BLaER1 treated with 17β-estradiol and CSF1 and Interleukin-3, amounts not matched to agents 10 nM and 100 nM (cell line): ENCODE data around the gene SLIT3.

Experiments used
- H3K27ac ChIP-seq, 11 experiments: shearing (Covaris generic); formaldehyde crosslinking; 2 replicates each; pipeline ENCODE4 v1.8.1; 2022
- H3K27me3 ChIP-seq, 11 experiments: shearing (Covaris generic); formaldehyde crosslinking; 2 replicates each; pipeline ENCODE4 v1.8.1; 2022
- H3K36me3 ChIP-seq, 11 experiments: shearing (Covaris generic); formaldehyde crosslinking; 2 replicates each; pipeline ENCODE4 v1.8.1; 2022
- H3K4me1 ChIP-seq, 10 experiments: shearing (Covaris generic); formaldehyde crosslinking; 2 replicates each; pipeline ENCODE4 v1.8.1; 2022
- H3K4me2 ChIP-seq, 11 experiments: shearing (Covaris generic); formaldehyde crosslinking; 2 replicates each; pipeline ENCODE4 v1.8.1; 2022
- H3K4me3 ChIP-seq, 10 experiments: shearing (Covaris generic); formaldehyde crosslinking; 2 replicates each; pipeline ENCODE4 v1.8.1; 2022
- H3K9ac ChIP-seq, 11 experiments: shearing (Covaris generic); formaldehyde crosslinking; 2 replicates each; pipeline ENCODE4 v1.8.1; 2022
- H3K9me3 ChIP-seq, 11 experiments: shearing (Covaris generic); formaldehyde crosslinking; replicated peaks in 1 of 11; 2 replicates each; pipeline ENCODE4 v1.8.1; 2022
- H4K20me1 ChIP-seq, 11 experiments: shearing (Covaris generic); formaldehyde crosslinking; 2 replicates each; pipeline ENCODE4 v1.8.1; 2022
- Cebpa-rat ChIP-seq, 11 experiments: shearing (Covaris generic); IDR thresholded peaks; 2 replicates each; pipeline ENCODE4 v1.8.1; 2022

The SLIT3 gene

DNA sequence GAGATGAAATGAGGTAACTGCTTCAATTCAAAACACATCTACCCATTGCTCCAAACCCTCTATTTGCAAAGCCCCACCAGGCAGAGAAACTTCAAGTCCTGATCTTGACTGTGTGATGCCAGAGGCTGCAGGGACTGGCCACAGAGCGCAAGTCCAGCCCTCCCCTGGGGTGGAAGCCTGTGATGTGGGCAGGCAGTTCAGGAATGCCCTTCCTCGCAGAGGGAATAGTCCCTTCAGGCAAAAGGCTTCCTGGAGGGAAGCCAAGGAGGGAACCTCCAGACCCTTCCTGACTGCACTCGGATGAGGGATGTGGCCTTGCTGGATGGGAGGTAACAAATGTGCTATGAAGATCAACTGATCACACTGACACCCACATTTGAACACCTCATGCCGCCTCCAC, 131.2 kb downstream of the SLIT3 start:
- H3K27me3 ChIP-seq, result no peaks in the 10 kb centered on the region

DNA sequence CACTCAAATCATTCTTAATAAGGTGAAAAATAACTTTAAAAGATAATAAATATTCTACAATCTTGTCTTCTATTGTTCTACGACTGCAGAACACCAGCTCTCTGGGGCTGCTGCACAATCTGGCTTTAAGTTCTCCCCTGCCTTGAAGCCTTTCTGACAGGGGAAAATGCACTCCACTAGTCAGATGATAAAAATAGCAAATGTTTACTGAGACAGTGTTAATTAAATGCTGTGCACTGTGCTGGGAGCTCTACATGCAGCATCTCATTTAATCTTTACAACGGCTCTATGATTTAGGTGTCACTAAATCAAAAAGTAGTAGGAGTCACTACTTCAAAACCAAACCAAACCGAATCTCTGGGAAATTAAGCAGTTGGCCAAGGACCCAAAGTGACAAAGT, 132.7 kb downstream of the SLIT3 start:
- H3K27me3 ChIP-seq, result no peaks in the 10 kb centered on the region
- H3K27ac ChIP-seq, result no peak overlapping the region

More for the DNA sequence above, 131.2 kb downstream of the SLIT3 start:
- Histone ChIP-seq H3K4me3 (no peak overlapping the region), H3K9ac (no peak overlapping the region), H3K4me1 (no peaks in the 10 kb centered on the region), H3K27ac (no peak overlapping the region), H4K20me1 (no peaks in the 10 kb centered on the region), H3K4me2 (no peak overlapping the region), H3K36me3 (no peaks in the 10 kb centered on the region), H3K9me3 (peaks cover 0 to 8% (median 0%) of the 10 kb centered on the region in 11 experiments; a peak in 1 of 22 replicates)
- no peak for TF ChIP-seq Cebpa-rat (IDR thresholded peaks at IDR 0.05)

DNA sequence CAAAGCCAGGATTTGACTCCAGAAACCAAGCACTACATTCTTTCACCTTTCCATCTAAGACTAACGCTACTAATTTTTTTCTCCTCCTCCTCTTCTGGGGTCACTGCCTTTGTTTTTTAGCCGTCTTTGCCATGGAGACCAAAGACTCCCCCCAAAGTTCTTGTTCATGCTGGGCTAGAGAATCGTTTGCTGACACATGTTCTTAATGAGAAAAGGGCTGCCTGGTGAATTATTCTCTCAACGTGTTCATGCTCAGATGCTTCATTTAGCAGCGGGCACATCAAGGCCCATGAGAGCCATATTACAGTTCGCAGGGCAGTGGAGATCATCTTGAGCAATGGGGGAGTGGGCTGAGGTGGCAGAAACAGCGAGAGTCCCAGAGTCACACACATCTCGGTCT, 134.9 kb downstream of the SLIT3 start:
- Histone ChIP-seq H3K27me3 (no peaks in the 10 kb centered on the region), H4K20me1 (no peaks in the 10 kb centered on the region), H3K4me1 (no peaks in the 10 kb centered on the region), H3K4me2 (no peak overlapping the region), H3K4me3 (no peak overlapping the region), H3K27ac (no peak overlapping the region), H3K9me3 (no peaks in the 10 kb centered on the region), H3K36me3 (no peaks in the 10 kb centered on the region), H3K9ac (no peak overlapping the region)
- no peak for TF ChIP-seq Cebpa-rat (IDR thresholded peaks at IDR 0.05)

More for the DNA sequence above, 132.7 kb downstream of the SLIT3 start:
- Histone ChIP-seq H3K36me3 (no peaks in the 10 kb centered on the region), H4K20me1 (no peaks in the 10 kb centered on the region), H3K4me2 (no peak overlapping the region), H3K4me3 (no peak overlapping the region), H3K4me1 (no peaks in the 10 kb centered on the region), H3K9ac (no peak overlapping the region), H3K9me3 (peaks cover 0 to 8% (median 0%) of the 10 kb centered on the region in 11 experiments; a peak in 1 of 22 replicates)
- TF ChIP-seq Cebpa-rat (IDR thresholded peaks at IDR 0.05), result no peak

DNA sequence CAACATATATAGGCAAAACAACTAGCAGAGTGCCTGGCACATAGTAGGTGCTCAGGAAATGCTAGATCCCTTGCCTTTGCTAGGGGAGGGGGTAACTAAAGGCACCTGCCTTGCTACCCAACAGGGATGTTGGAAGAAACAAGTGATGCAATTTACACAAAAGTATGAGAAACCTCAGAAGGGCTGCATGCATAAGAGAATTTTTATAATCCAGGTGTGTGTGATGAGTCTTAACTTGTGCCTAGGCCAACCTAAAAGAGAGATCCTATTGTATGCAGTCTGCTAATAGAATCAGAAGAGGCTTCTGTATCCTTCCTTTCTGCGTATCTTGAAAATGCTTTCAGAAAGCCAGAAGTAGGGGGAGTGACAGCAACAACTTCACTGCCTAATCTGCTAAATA, 135.9 kb downstream of the SLIT3 start:
- Histone ChIP-seq H3K27ac (no peak overlapping the region), H3K27me3 (no peaks in the 10 kb centered on the region), H4K20me1 (no peaks in the 10 kb centered on the region), H3K9me3 (peaks cover 0 to 5% (median 2%) of the 10 kb centered on the region in 11 experiments; a peak in 7 of 22 replicates), H3K4me2 (no peak overlapping the region), H3K4me3 (no peak overlapping the region), H3K4me1 (no peaks in the 10 kb centered on the region), H3K9ac (no peak overlapping the region), H3K36me3 (no peaks in the 10 kb centered on the region)
- TF ChIP-seq Cebpa-rat (IDR thresholded peaks at IDR 0.05), result no peak

DNA sequence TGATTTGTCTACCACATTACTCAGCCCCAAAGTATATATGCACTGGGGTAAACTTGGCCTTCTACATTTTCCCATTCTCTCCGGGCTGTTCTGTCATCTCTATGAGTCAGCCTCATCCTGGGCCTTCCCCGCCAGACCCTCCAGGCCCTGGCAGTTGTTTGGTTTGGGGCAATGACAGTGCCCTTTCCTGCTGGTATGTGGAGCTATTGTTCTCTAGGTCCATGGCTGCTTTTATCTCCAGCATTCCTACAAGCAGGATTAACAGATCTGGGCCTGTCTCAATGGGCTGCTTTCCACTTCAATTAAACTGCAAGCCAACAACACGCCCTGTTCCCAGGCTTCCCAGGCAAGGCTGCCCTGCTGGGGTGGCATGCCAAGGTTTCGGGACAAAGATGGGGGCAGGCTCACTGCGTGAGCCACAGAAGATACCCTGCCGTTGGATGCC, 136.4 kb downstream of the SLIT3 start:
- H4K20me1 ChIP-seq, result no peaks in the 10 kb centered on the region
- peaks cover 3 to 11% (median 8%) of the 10 kb centered on the region in 11 experiments; a peak in 21 of 22 replicates for H3K9me3 ChIP-seq
- no peaks in the 10 kb centered on the region for H3K27me3 ChIP-seq
- H3K4me1 ChIP-seq, result no peaks in the 10 kb centered on the region
- no peaks in the 10 kb centered on the region for H3K36me3 ChIP-seq
- H3K9ac ChIP-seq, result no peak overlapping the region
- no peak overlapping the region for H3K4me3 ChIP-seq
- no peak for TF ChIP-seq Cebpa-rat (IDR thresholded peaks at IDR 0.05)
- no peak overlapping the region for H3K4me2 ChIP-seq
- H3K27ac ChIP-seq, result no peak overlapping the region

DNA sequence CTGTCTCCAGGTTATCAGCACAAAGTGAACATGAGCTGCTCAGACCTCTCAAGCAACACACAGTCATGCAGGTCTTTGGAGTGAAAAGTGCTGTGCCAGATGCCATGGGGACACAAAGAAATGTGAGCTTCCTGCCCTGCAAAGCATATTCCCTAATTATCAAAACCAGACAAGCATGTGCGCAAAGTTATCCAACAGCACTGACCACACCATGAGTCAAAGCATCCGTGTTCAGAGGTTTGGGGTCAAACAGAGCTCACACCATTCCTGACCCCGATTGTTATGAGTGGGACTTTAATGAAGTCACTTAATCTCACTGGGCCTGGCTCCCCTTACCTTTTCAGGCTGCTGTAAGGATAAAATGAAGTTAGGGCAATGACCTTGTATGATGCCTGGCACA, 138.5 kb downstream of the SLIT3 start:
- Histone ChIP-seq H4K20me1 (no peaks in the 10 kb centered on the region), H3K4me1 (no peaks in the 10 kb centered on the region), H3K9ac (no peak overlapping the region), H3K4me3 (no peak overlapping the region), H3K36me3 (no peaks in the 10 kb centered on the region), H3K27me3 (no peaks in the 10 kb centered on the region), H3K9me3 (peaks cover 21 to 30% (median 26%) of the 10 kb centered on the region in 11 experiments), H3K27ac (no peak overlapping the region), H3K4me2 (no peak overlapping the region)
- TF ChIP-seq Cebpa-rat (IDR thresholded peaks at IDR 0.05), result no peak

DNA sequence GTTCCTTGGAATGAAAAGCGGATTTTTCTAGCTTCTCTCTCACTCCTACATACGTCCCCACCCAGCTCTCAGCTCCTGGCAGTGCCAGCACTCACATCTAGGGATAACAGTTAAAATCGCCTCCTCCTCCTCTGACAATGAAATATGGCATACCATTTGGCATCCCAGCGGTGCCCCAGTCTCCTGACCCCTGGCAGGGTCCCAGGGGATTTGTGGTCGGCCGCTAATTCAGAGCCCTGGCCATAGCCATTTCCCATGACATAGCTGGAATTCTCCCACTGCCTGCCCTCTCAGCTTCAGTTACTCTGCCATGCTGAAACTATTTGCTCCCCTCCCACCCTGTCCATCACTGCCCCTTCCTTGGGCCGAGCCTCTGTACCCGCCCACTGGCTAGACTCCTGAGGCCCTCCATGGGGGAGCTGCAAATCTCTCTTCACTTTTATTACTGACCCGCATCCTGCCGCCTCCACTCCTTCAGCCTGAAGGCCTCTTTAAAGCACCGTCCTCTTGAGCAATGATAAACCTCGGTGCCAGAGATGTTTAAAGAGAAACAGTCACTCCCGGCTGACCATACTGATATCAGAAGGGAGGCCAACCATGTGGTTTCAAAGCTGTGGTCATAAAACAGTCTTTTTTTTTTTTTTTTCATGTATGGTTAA, 139.8 kb downstream of the SLIT3 start:
- Histone ChIP-seq H3K4me2 (no peak overlapping the region), H3K27ac (no peak overlapping the region)

DNA sequence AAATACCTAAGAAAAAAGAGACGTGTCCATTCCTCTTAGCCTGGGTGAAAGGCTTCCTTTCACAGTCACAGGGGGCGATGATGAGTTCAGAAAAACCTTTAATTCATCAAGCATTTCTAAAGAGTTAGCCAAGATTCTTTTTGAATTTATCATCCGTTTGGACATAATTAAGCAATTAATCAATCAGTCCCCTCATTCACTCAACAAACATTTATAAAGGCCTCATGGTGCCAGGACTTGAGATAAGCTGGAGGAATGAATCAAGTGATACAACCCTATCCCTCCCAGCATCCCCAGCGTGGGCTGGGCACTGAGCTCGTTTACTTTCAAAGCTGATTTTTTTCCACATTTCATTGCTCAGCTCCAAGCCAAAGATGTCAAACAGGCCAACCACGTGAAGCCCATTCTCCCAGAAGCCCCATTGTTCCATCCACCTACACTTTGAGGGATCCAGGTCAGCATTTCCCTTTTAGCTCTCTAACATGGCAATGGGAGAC, 140.5 kb downstream of the SLIT3 start:
- H3K36me3 ChIP-seq, result no peaks in the 10 kb centered on the region
- H3K4me3 ChIP-seq, result no peak overlapping the region
- no peak overlapping the region for H3K9ac ChIP-seq
- no peaks in the 10 kb centered on the region for H4K20me1 ChIP-seq
- no peaks in the 10 kb centered on the region for H3K4me1 ChIP-seq
- TF ChIP-seq Cebpa-rat (IDR thresholded peaks at IDR 0.05), result no peak
- H3K9me3 ChIP-seq, result peaks cover 21 to 38% (median 29%) of the 10 kb centered on the region in 11 experiments
- H3K27ac ChIP-seq, result no peak overlapping the region
- no peak overlapping the region for H3K4me2 ChIP-seq
- no peaks in the 10 kb centered on the region for H3K27me3 ChIP-seq

More for the DNA sequence above, 139.8 kb downstream of the SLIT3 start:
- Histone ChIP-seq H3K9me3 (peaks cover 21 to 38% (median 29%) of the 10 kb centered on the region in 11 experiments), H3K27me3 (no peaks in the 10 kb centered on the region), H4K20me1 (no peaks in the 10 kb centered on the region), H3K36me3 (no peaks in the 10 kb centered on the region), H3K9ac (no peak overlapping the region), H3K4me3 (no peak overlapping the region), H3K4me1 (no peaks in the 10 kb centered on the region)
- TF ChIP-seq Cebpa-rat (IDR thresholded peaks at IDR 0.05), result no peak

DNA sequence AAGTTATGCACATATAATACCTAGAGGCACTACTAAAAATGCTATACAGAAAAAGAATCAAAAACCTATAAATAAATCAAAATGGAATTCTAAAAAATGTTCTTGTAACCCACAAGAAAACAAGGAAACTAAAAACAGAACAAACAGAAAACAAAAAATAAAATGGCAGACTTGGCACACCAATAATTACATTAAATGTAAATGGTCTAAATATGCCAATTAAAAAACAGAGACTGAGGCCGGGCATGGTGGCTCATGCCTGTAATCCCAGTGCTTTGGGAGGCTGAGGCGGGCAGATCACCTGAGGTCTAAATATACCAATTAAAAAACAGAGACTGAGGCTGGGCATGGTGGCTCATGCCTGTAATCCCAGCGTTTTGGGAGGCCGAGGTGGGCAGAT, 142.2 kb downstream of the SLIT3 start:
- Histone ChIP-seq H3K9me3 (peaks cover 21 to 38% (median 29%) of the 10 kb centered on the region in 11 experiments), H3K4me1 (no peaks in the 10 kb centered on the region), H4K20me1 (no peaks in the 10 kb centered on the region), H3K4me3 (no peak overlapping the region), H3K27ac (no peak overlapping the region), H3K4me2 (no peak overlapping the region), H3K9ac (no peak overlapping the region), H3K36me3 (no peaks in the 10 kb centered on the region), H3K27me3 (no peaks in the 10 kb centered on the region)
- TF ChIP-seq Cebpa-rat (IDR thresholded peaks at IDR 0.05), result no peak

DNA sequence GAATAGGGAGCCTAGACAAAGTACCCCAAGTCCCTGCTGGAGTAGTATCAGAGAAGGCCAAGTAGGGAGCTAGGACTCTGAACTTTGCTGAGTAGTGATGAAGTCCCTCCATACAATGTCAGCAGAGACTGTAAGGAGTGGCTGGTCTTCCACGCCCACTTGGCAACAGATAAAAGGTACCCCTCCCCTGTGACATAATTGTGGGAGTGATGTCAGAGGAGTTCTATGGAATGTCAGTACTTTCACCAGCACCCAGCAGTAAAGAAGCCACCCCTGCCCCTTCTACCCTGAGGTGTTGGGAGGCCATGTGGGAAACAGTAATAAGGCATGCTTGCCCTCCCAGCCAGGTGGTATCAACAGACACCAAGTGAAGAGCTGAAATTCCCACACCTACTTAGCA, 143.9 kb downstream of the SLIT3 start:
- no peak for TF ChIP-seq Cebpa-rat (IDR thresholded peaks at IDR 0.05)
- peaks cover 21 to 38% (median 29%) of the 10 kb centered on the region in 11 experiments for H3K9me3 ChIP-seq
- no peak overlapping the region for H3K9ac ChIP-seq
- H3K4me3 ChIP-seq, result no peak overlapping the region
- H3K4me2 ChIP-seq, result no peak overlapping the region
- H3K27me3 ChIP-seq, result no peaks in the 10 kb centered on the region
- H3K27ac ChIP-seq, result no peak overlapping the region
- no peaks in the 10 kb centered on the region for H3K4me1 ChIP-seq
- no peaks in the 10 kb centered on the region for H3K36me3 ChIP-seq
- no peaks in the 10 kb centered on the region for H4K20me1 ChIP-seq
